ENCODE data around the gene TREML1. TPM values are rescaled to one million over a fixed set of nuclear protein-coding genes. Genes with fewer than 3 reads are reported as not detected.

TREML1 gene
- polyA plus RNA-seq, 3 donors: 0.65 to 3.6 (median 2.6) TPM

DNA sequence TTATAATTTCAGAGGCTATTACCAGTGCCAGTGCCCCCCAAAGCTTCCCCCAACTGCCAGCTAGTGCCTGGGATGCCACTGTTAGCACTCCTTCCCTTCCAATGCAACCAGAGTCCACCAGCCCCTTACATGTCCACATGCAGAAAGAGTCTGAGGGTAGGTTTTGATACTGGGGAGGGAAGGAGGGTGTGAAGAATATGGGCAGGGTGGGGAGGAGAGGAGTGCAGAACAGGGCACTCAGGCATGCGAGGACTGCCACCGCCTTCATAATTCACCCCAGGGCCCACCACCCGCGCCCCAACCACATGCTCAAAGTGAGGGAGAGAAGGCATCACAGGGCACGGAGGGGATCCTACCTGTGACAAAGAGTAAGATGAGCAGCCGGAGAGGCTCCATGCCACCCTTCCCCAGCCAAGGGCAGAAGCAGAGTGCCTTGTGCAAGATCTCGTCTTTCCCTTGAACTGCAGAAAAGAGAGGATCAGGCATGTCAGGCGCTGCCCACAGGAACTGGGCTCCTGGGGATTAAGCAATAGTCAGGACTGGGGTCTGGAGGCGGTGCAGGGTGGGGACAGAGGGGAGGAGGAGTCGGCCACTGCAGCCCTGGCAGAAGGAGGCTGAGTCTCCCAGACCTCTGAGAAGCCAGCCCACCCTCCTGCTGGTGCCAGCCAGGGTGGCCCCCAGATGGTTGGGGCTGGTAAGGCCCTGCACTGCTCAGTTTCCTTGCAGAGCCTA lies 8.7 kb upstream of the TREML1 start, which contains the start of gene TREM2:
Gene TREM2 (minus strand): TSS at position 430 of the 732 bp plus-strand sequence. CDS start 34 bp downstream, at position 396.
- H3K27me3 Mint-ChIP-seq (ENCODE audit: low read depth in 3 of 3): peaks cover 2 to 10% (median 3%) of the 10 kb centered on the region in 3 donors
- H3K36me3 ChIP-seq (replicated peaks in 1 of 2; ENCODE audit: control insufficient read depth in 1 of 2, insufficient read depth in 2 of 2, low read length in 2 of 2): no peaks in the 10 kb centered on the region
- H3K27ac Mint-ChIP-seq: peak within 1 kb of the TSS in 3 of 7 donors; percentile 11 to 75 (median 51)
- no peaks in the 10 kb centered on the region for H3K79me2 ChIP-seq (ENCODE audit: insufficient read depth, low read length)
- H3K4me3 ChIP-seq (replicated peaks in 1 of 3; ENCODE audit: low read depth in 2 of 3, low read length in 3 of 3): peak within 1 kb of the TSS in 1 of 3 experiments; percentile 35
- H3K9me3 ChIP-seq (replicated peaks in 1 of 2; ENCODE audit: control insufficient read depth in 1 of 2, insufficient read depth in 1 of 2, low read length in 2 of 2): no peaks in the 10 kb centered on the region
- no peaks in the 10 kb centered on the region for H4K20me1 ChIP-seq (ENCODE audit: insufficient read depth, low read length)
- H3K27ac ChIP-seq (ENCODE audit: low read depth in 1 of 2, low read length in 2 of 2): no peak within 1 kb of the TSS
- intact Hi-C loops (cut with micrococcal nuclease): no loop called here
- H3K4me2 ChIP-seq (replicated peaks; ENCODE audit: extremely low read depth, low read length, poor library complexity, severe bottlenecking): peak within 1 kb of the TSS; percentile 45
- peaks cover 23 to 28% of the 10 kb centered on the region in 2 donors for H3K4me1 ChIP-seq (ENCODE audit: control insufficient read depth in 1 of 2, insufficient read depth in 2 of 2, low read length in 2 of 2)
- H3K4me3 Mint-ChIP-seq: peak within 1 kb of the TSS; percentile 55 to 79
- WGBS (ENCODE audit: insufficient coverage): 15% methylated on average over 6 of the region's 10 CpGs
- H3K36me3 Mint-ChIP-seq: peaks cover 0 to 2% of the 10 kb centered on the region in 2 donors
- no peak for DNase-seq
- peaks cover 34% of the 10 kb centered on the region for H3K4me1 Mint-ChIP-seq
- H2AFZ ChIP-seq (ENCODE audit: insufficient read depth, low read depth, low read length, poor library complexity, severe bottlenecking): peak within 1 kb of the TSS; percentile 66
- peaks cover 0 to 3% (median 0%) of the 10 kb centered on the region in 7 donors for H3K9me3 Mint-ChIP-seq
- TF ChIP-seq, protein P1, sequence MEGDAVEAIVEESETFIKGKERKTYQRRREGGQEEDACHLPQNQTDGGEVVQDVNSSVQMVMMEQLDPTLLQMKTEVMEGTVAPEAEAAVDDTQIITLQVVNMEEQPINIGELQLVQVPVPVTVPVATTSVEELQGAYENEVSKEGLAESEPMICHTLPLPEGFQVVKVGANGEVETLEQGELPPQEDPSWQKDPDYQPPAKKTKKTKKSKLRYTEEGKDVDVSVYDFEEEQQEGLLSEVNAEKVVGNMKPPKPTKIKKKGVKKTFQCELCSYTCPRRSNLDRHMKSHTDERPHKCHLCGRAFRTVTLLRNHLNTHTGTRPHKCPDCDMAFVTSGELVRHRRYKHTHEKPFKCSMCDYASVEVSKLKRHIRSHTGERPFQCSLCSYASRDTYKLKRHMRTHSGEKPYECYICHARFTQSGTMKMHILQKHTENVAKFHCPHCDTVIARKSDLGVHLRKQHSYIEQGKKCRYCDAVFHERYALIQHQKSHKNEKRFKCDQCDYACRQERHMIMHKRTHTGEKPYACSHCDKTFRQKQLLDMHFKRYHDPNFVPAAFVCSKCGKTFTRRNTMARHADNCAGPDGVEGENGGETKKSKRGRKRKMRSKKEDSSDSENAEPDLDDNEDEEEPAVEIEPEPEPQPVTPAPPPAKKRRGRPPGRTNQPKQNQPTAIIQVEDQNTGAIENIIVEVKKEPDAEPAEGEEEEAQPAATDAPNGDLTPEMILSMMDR (IDR thresholded peaks at IDR 0.05): no peak
- H3K9ac ChIP-seq (ENCODE audit: insufficient read depth, low read length, poor library complexity, severe bottlenecking): no peak within 1 kb of the TSS
- no peaks in the 10 kb centered on the region for H3K27me3 ChIP-seq (ENCODE audit: control insufficient read depth in 2 of 2, insufficient read depth in 2 of 2, low read length in 2 of 2)

DNA sequence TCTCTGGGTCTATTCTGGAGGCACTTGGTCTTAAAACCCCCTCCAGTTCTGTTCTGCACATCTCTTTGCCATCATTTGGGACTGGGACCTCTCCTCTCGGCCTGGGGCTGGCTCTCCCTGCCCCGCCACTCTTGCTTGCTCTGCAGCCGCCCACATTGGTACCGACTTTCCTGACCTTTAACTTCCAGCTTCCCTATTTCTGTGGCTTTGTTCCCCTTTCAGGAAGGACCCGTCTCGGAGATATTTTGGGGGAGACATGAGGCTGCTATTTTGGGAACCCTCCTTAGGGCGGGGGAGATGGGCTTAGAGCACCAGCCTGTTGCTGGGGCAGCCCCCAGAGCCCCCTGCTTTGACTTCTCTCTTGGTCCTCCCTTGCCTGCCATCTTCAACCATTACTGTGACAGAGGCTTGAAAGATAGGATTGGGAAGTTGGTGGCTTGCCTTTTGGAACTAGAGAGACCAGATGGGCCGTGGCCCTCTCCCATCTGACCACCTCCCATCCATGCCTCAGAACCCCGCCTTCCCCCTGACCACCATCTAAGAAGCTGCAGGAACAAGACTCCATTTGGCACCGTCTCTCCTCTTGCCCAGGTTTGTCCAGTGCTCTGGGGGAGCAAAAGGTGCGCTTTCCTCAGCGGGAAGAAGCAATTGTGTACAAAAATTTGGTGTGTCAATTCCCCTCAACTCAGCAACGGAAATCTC lies 7.9 kb upstream of the TREML1 start:
- Histone ChIP-seq H3K4me1 (ENCODE audit: control insufficient read depth in 1 of 2, insufficient read depth in 2 of 2, low read length in 2 of 2) (peaks cover 31 to 36% of the 10 kb centered on the region in 2 donors), H3K36me3 (replicated peaks in 1 of 2; ENCODE audit: control insufficient read depth in 1 of 2, insufficient read depth in 2 of 2, low read length in 2 of 2) (no peaks in the 10 kb centered on the region), H2AFZ (ENCODE audit: insufficient read depth, low read depth, low read length, poor library complexity, severe bottlenecking) (peak overlapping the region; percentile 66), H3K79me2 (ENCODE audit: insufficient read depth, low read length) (no peaks in the 10 kb centered on the region), H3K4me2 (replicated peaks; ENCODE audit: extremely low read depth, low read length, poor library complexity, severe bottlenecking) (peak overlapping the region; percentile 45), H3K27me3 (ENCODE audit: control insufficient read depth in 2 of 2, insufficient read depth in 2 of 2, low read length in 2 of 2) (no peaks in the 10 kb centered on the region), H3K9ac (ENCODE audit: insufficient read depth, low read length, poor library complexity, severe bottlenecking) (no peak overlapping the region), H3K27ac (ENCODE audit: low read depth in 1 of 2, low read length in 2 of 2) (no peak overlapping the region), H3K9me3 (replicated peaks in 1 of 2; ENCODE audit: control insufficient read depth in 1 of 2, insufficient read depth in 1 of 2, low read length in 2 of 2) (no peaks in the 10 kb centered on the region), H4K20me1 (ENCODE audit: insufficient read depth, low read length) (no peaks in the 10 kb centered on the region), H3K4me3 (replicated peaks in 1 of 3; ENCODE audit: low read depth in 2 of 3, low read length in 3 of 3) (peak overlapping the region in 1 of 3 experiments; percentile 35)
- H3K27me3 Mint-ChIP-seq (ENCODE audit: low read depth in 3 of 3): peaks cover 2 to 8% (median 2%) of the 10 kb centered on the region in 3 donors
- peaks cover 38% of the 10 kb centered on the region for H3K4me1 Mint-ChIP-seq
- H3K9me3 Mint-ChIP-seq: peaks cover 0 to 3% (median 2%) of the 10 kb centered on the region in 7 donors
- intact Hi-C loops (cut with micrococcal nuclease): no loop called here
- H3K4me3 Mint-ChIP-seq: peak overlapping the region; percentile 55 to 79
- 64% methylated on average over 6 of the region's 13 CpGs for whole genome bisulfite sequencing (ENCODE audit: insufficient coverage)
- peak in 2 of 3 donors; percentile 52 to 54 for DNase-seq
- H3K27ac Mint-ChIP-seq: peak overlapping the region in 3 of 7 donors; percentile 18 to 72 (median 51)
- TF ChIP-seq, protein P1 (IDR thresholded peaks at IDR 0.05): no peak
- H3K36me3 Mint-ChIP-seq: peaks cover 0 to 2% of the 10 kb centered on the region in 2 donors
